Panc1 (cell line): ENCODE data around the gene MAPKAP1. TPM values are rescaled to one million over a fixed set of nuclear protein-coding genes. Genes with fewer than 3 reads are reported as not detected.

ENCODE experiments used
- ATAC-seq: fragments of 200-7000 bp; cut with Tn5 transposase; 2 replicates; pipeline ENCODE4 v1.9.1; 2020; ENCODE audit warnings: mild to moderate bottlenecking, moderate library complexity
- BruUV-seq: library from RNA; stranded (reverse); fragments of 400-500 nt; replicated peaks from 2 replicates; lab custom pipeline; 2021; lab: Mats Ljungman, UMichigan
- CTCF ChIA-PET: fragments of 300-600 bp; sonication (Branson Sonifier 250); formaldehyde crosslinking; loops from one replicate; lab custom pipeline; 2022; ENCODE audit warnings: antibody characterized with exemption; lab: Charles Lee
- POLR2A ChIA-PET: fragments of 300-600 bp; sonication (Branson Sonifier 250); formaldehyde crosslinking; loops from one replicate; lab custom pipeline; 2022; ENCODE audit warnings: antibody characterized with exemption; lab: Charles Lee
- DNase-seq: peaks from one replicate; pipeline ENCODE4 v3.0.0-alpha.2; 2010; ENCODE audit warnings: low read depth, low spot score
- H3K27ac ChIP-seq: 2 replicates; pipeline ENCODE4 v1.5.1; 2011; ENCODE audit warnings: mild to moderate bottlenecking, low read length, inconsistent platforms
- H3K27me3 ChIP-seq: fragments of 200-500 bp; sonication (Bioruptor generic); 2 replicates; pipeline ENCODE4 v1.6.0; 2014; ENCODE audit warnings: low read length, inconsistent platforms; ENCODE audit not compliant: control insufficient read depth, insufficient read depth
- H3K36me3 ChIP-seq: fragments of 200-500 bp; sonication (Bioruptor generic); 2 replicates; pipeline ENCODE4 v1.5.1; 2014; ENCODE audit warnings: inconsistent platforms, mild to moderate bottlenecking, low read length, moderate library complexity; ENCODE audit not compliant: control insufficient read depth, insufficient read depth
- H3K4me1 ChIP-seq: 2 replicates; pipeline ENCODE4 v1.5.1; 2011; ENCODE audit warnings: inconsistent platforms, mild to moderate bottlenecking, low read length, moderate library complexity; ENCODE audit not compliant: control insufficient read depth, insufficient read depth
- H3K4me3 ChIP-seq, 2 experiments: 2 replicates each; pipeline ENCODE4 v1.5.1; 2011 to 2012; ENCODE audit warnings: low read depth in 2 of 2, low read length in 2 of 2, mild to moderate bottlenecking in 2 of 2, inconsistent platforms in 1 of 2, moderate library complexity in 1 of 2
- H3K9me3 ChIP-seq: fragments of 200-500 bp; sonication (Bioruptor generic); 2 replicates; pipeline ENCODE4 v1.5.1; 2014; ENCODE audit warnings: low read depth, mild to moderate bottlenecking, inconsistent platforms, low read length, moderate library complexity; ENCODE audit not compliant: control insufficient read depth, insufficient read depth
- CTCF ChIP-seq: fragments of 450-650 bp; IDR thresholded peaks from 2 replicates; pipeline ENCODE4 v1.5.1; 2017; ENCODE audit warnings: mild to moderate bottlenecking
- POLR2AphosphoS5 ChIP-seq: IDR thresholded peaks from 2 replicates; pipeline ENCODE4 v1.6.1; 2012; ENCODE audit warnings: mild to moderate bottlenecking, low read depth, low read length, moderate library complexity
- SIN3A ChIP-seq: IDR thresholded peaks from 2 replicates; pipeline ENCODE4 v1.6.1; 2012; ENCODE audit warnings: low read depth, mild to moderate bottlenecking, low read length, moderate library complexity, borderline replicate concordance; ENCODE audit not compliant: insufficient read depth
- TCF7L2 ChIP-seq: IDR thresholded peaks from 2 replicates; pipeline ENCODE4 v1.6.1; 2011; ENCODE audit warnings: mild to moderate bottlenecking, low read depth, low read length, inconsistent platforms
- in situ Hi-C: cut with HindIII; loops from 2 replicates; pipeline ENCODE4 v1.10.0; 2016; ENCODE audit warnings: low sequenced_read_pairs, low pct_unique_long_range_greater_than_20kb
- intact Hi-C: fragments of 100-400 bp; cut with micrococcal nuclease; formaldehyde crosslinking; loops from one replicate; pipeline ENCODE4 v1.10.0; 2022; ENCODE audit not compliant: unreplicated experiment
- total RNA-seq: library from RNA; stranded (reverse); gene quantifications from one replicate; pipeline ENCODE4 v1.2.1, GENCODE V29; 2021; ENCODE audit not compliant: unreplicated experiment
- TF ChIP-seq, protein P1 (sequence below), 2 experiments: IDR thresholded peaks; 2 replicates each; pipeline ENCODE4 v1.6.1; 2011 to 2012; ENCODE audit warnings: low read depth in 2 of 2, control low read depth in 1 of 2, low read length in 1 of 2, mild to moderate bottlenecking in 1 of 2, moderate library complexity in 1 of 2; ENCODE audit not compliant: insufficient read depth in 1 of 2

MAPKAP1 gene
- total RNA-seq, 1 experiment from 2014 or later: 72.7 TPM

DNA sequence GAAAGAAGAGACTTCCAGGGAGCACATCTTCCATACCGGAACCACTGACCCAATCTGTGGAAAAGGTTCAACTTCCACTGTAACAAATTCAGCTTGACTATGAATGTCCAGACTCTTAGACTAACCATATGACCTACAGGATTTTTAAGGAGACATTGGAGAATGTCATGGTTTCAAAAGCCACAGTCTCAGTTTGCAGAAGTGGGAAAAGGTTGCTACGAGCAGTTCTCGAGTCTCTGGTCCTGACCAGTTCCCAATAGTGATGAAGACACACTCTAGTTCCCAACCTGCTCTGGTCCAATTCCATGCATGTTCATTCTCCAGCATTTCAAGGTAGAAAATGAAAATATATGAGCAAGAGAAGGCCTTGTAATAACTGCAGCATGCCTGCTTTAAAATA is 158.0 kb downstream of the MAPKAP1 start:
- Histone ChIP-seq H3K36me3 (no peaks in the 10 kb centered on the region; the same call in 1 of the 2 replicates), H3K4me1 (peaks cover 3% of the 10 kb centered on the region; the same call in 1 of the 2 replicates), H3K27ac (no peak overlapping the region), H3K27me3 (no peaks in the 10 kb centered on the region), H3K4me3 (no peak overlapping the region), H3K9me3 (no peaks in the 10 kb centered on the region)
- ATAC-seq (no peak), DNase-seq (no peak)
- intact Hi-C loops: no loop called here
- TF ChIP-seq SIN3A (no peak), POLR2AphosphoS5 (no peak), TCF7L2 (no peak), CTCF (no peak)
- TF ChIP-seq, protein P1, sequence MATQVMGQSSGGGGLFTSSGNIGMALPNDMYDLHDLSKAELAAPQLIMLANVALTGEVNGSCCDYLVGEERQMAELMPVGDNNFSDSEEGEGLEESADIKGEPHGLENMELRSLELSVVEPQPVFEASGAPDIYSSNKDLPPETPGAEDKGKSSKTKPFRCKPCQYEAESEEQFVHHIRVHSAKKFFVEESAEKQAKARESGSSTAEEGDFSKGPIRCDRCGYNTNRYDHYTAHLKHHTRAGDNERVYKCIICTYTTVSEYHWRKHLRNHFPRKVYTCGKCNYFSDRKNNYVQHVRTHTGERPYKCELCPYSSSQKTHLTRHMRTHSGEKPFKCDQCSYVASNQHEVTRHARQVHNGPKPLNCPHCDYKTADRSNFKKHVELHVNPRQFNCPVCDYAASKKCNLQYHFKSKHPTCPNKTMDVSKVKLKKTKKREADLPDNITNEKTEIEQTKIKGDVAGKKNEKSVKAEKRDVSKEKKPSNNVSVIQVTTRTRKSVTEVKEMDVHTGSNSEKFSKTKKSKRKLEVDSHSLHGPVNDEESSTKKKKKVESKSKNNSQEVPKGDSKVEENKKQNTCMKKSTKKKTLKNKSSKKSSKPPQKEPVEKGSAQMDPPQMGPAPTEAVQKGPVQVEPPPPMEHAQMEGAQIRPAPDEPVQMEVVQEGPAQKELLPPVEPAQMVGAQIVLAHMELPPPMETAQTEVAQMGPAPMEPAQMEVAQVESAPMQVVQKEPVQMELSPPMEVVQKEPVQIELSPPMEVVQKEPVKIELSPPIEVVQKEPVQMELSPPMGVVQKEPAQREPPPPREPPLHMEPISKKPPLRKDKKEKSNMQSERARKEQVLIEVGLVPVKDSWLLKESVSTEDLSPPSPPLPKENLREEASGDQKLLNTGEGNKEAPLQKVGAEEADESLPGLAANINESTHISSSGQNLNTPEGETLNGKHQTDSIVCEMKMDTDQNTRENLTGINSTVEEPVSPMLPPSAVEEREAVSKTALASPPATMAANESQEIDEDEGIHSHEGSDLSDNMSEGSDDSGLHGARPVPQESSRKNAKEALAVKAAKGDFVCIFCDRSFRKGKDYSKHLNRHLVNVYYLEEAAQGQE (IDR thresholded peaks at IDR 0.05; ENCODE audit: insufficient read depth in 1 of 2, low read depth in 2 of 2, low read length in 1 of 2): no peak
- in situ Hi-C loops: no loop called here
- ChIA-PET POLR2A (no interaction called here), CTCF (no interaction called here)
- no TSS peak for BruUV-seq

GRCh38 chr9:125548141-125548540 is 158.9 kb downstream of the MAPKAP1 start:
- Histone ChIP-seq H3K27ac (no peak overlapping the region), H3K36me3 (no peaks in the 10 kb centered on the region; the same call in 1 of the 2 replicates), H3K4me1 (peaks cover 3% of the 10 kb centered on the region; the same call in 1 of the 2 replicates), H3K4me3 (no peak overlapping the region), H3K9me3 (no peaks in the 10 kb centered on the region), H3K27me3 (no peaks in the 10 kb centered on the region)
- ATAC-seq (no peak), DNase-seq (no peak)
- ChIA-PET CTCF (interaction anchor here (1.0 kb wide), 1 partner anchor 30 kb away, joined by 3 read pairs; no protein-coding TSS in a partner anchor), POLR2A (no interaction called here)
- TF ChIP-seq SIN3A (no peak), CTCF (no peak), TCF7L2 (no peak)
- in situ Hi-C loops (no loop called here), intact Hi-C loops (no loop called here)
- no TSS peak for BruUV-seq
